22Rv1 (cell line): ENCODE results near the gene GDA.

Experiments used
- H3K27ac ChIP-seq: fragments of 450-650 bp; 2 replicates; pipeline ENCODE4 v1.5.1; 2017
- CTCF ChIP-seq: fragments of 450-650 bp; IDR thresholded peaks from 2 replicates; pipeline ENCODE4 v1.5.1; 2017; ENCODE audit warnings: mild to moderate bottlenecking
- ZFX ChIP-seq: fragments of 450-650 bp; IDR thresholded peaks from 2 replicates; pipeline ENCODE4 v1.6.1; 2017; ENCODE audit warnings: antibody characterized with exemption, borderline replicate concordance

GDA gene

GRCh38 chr9:72203205-72203803 is 54.1 kb downstream of the GDA start:
- H3K27ac ChIP-seq = no peak overlapping the region

GRCh38 chr9:72204062-72204461 is 54.8 kb downstream of the GDA start:
- H3K27ac ChIP-seq = no peak overlapping the region
- no peak for TF ChIP-seq ZFX
- TF ChIP-seq CTCF = no peak

More at GRCh38 chr9:72203205-72203803, 54.1 kb downstream of the GDA start:
- TF ChIP-seq CTCF (peak; percentile 86), ZFX (no peak)

GRCh38 chr9:72205513-72205912 is 56.3 kb downstream of the GDA start:
- no peak for TF ChIP-seq ZFX
- TF ChIP-seq CTCF = no peak
- peak overlapping the region; percentile 74 for H3K27ac ChIP-seq

GRCh38 chr9:72207278-72207677 is 58.0 kb downstream of the GDA start:
- TF ChIP-seq ZFX (no peak), CTCF (no peak)
- H3K27ac ChIP-seq = peak overlapping the region; percentile 74

- H3K27ac ChIP-seq = no peak overlapping the region
- TF ChIP-seq ZFX (no peak), CTCF (no peak)
These were observed 61.3 kb downstream of the GDA start for GRCh38 chr9:72210522-72210921.

GRCh38 chr9:72211047-72211446 is 61.8 kb downstream of the GDA start:
- no peak for TF ChIP-seq ZFX
- no peak for TF ChIP-seq CTCF
- H3K27ac ChIP-seq = no peak overlapping the region

GRCh38 chr9:72213906-72214305 is 64.7 kb downstream of the GDA start:
- TF ChIP-seq CTCF (no peak), ZFX (no peak)
- peak overlapping the region; percentile 56 for H3K27ac ChIP-seq
